ENCODE results near the gene UGT8. TPM values are rescaled to one million over a fixed set of nuclear protein-coding genes. Genes with fewer than 3 reads are reported as not detected.
A peak's percentile ranks its signal among the peaks of the same experiment; 100 is the strongest.

UGT8 gene
- total RNA-seq, 2 experiments from 2014 or later: 17.5 to 18.5 TPM

- TF ChIP-seq EZH2phosphoT487 (IDR thresholded peaks at IDR 0.05; ENCODE audit: borderline replicate concordance, low read depth, low read length) (no peak), CTCF (conservative IDR thresholded peaks at IDR 0.05; ENCODE audit: low read length) (no peak)
- H3K9me3 ChIP-seq (ENCODE audit: low read length): no peaks in the 10 kb centered on the region
- no peak overlapping the region for H2AFZ ChIP-seq (ENCODE audit: low read length)
- no peak overlapping the region for H3K4me2 ChIP-seq (ENCODE audit: low read length)
- ChIA-PET CTCF (ENCODE audit: unreplicated experiment) (no interaction called here), POLR2A (interaction anchor here (0.6 kb wide), 1 partner anchor 10 kb away, joined by 4 read pairs; no protein-coding TSS in a partner anchor)
- no peak overlapping the region for H3K27ac ChIP-seq (ENCODE audit: low read depth, low read length, poor library complexity, severe bottlenecking)
- no peak overlapping the region for H3K4me3 ChIP-seq (ENCODE audit: low read depth, low read length, poor library complexity, severe bottlenecking)
- H4K20me1 ChIP-seq (ENCODE audit: insufficient read depth, low read length): no peaks in the 10 kb centered on the region
- H3K9me2 ChIP-seq (ENCODE audit: insufficient read depth, low read length): no peaks in the 10 kb centered on the region
- no peak for DNase-seq (ENCODE audit: low spot score)
- peaks cover 29% of the 10 kb centered on the region for H3K36me3 ChIP-seq (ENCODE audit: insufficient read depth, low read length)
- intact Hi-C loops (cut with micrococcal nuclease; ENCODE audit: unreplicated experiment): no loop called here
- BruUV-seq (replicated peaks): no TSS peak
- H3K4me1 ChIP-seq (ENCODE audit: insufficient read depth, low read length, poor library complexity, severe bottlenecking): no peaks in the 10 kb centered on the region
- H3K79me2 ChIP-seq (ENCODE audit: insufficient read depth, low read depth, low read length): no peaks in the 10 kb centered on the region
Observed at GRCh38 chr4:114673306-114673705, 74.7 kb downstream of the UGT8 start.

GRCh38 chr4:114674080-114674479, 75.5 kb downstream of the UGT8 start:
- ChIA-PET POLR2A (interaction anchor here (0.6 kb wide), 1 partner anchor 11 kb away, joined by 4 read pairs; no protein-coding TSS in a partner anchor), CTCF (ENCODE audit: unreplicated experiment) (no interaction called here)
- TF ChIP-seq EZH2phosphoT487 (IDR thresholded peaks at IDR 0.05; ENCODE audit: borderline replicate concordance, low read depth, low read length): no peak
- no peak for TF ChIP-seq CTCF (conservative IDR thresholded peaks at IDR 0.05; ENCODE audit: low read length)
- no peaks in the 10 kb centered on the region for H4K20me1 ChIP-seq (ENCODE audit: insufficient read depth, low read length)
- intact Hi-C loops (cut with micrococcal nuclease; ENCODE audit: unreplicated experiment): no loop called here
- no TSS peak for BruUV-seq (replicated peaks)
- no peak overlapping the region for H3K4me2 ChIP-seq (ENCODE audit: low read length)
- no peaks in the 10 kb centered on the region for H3K4me1 ChIP-seq (ENCODE audit: insufficient read depth, low read length, poor library complexity, severe bottlenecking)
- no peaks in the 10 kb centered on the region for H3K9me3 ChIP-seq (ENCODE audit: low read length)
- no peaks in the 10 kb centered on the region for H3K9me2 ChIP-seq (ENCODE audit: insufficient read depth, low read length)
- H3K27ac ChIP-seq (ENCODE audit: low read depth, low read length, poor library complexity, severe bottlenecking): no peak overlapping the region
- no peak for DNase-seq (ENCODE audit: low spot score)
- H3K4me3 ChIP-seq (ENCODE audit: low read depth, low read length, poor library complexity, severe bottlenecking): no peak overlapping the region
- peaks cover 23% of the 10 kb centered on the region for H3K36me3 ChIP-seq (ENCODE audit: insufficient read depth, low read length)
- no peak overlapping the region for H2AFZ ChIP-seq (ENCODE audit: low read length)
- H3K79me2 ChIP-seq (ENCODE audit: insufficient read depth, low read depth, low read length): no peaks in the 10 kb centered on the region

GRCh38 chr4:114677346-114677979, 78.9 kb downstream of the UGT8 start:
- Histone ChIP-seq H2AFZ (ENCODE audit: low read length) (no peak overlapping the region), H3K79me2 (ENCODE audit: insufficient read depth, low read depth, low read length) (no peaks in the 10 kb centered on the region), H3K27ac (ENCODE audit: low read depth, low read length, poor library complexity, severe bottlenecking) (no peak overlapping the region), H3K9me3 (ENCODE audit: low read length) (no peaks in the 10 kb centered on the region), H4K20me1 (ENCODE audit: insufficient read depth, low read length) (no peaks in the 10 kb centered on the region), H3K36me3 (ENCODE audit: insufficient read depth, low read length) (peaks cover 8% of the 10 kb centered on the region; the same call in 1 of the 2 replicates), H3K4me2 (ENCODE audit: low read length) (no peak overlapping the region), H3K9me2 (ENCODE audit: insufficient read depth, low read length) (no peaks in the 10 kb centered on the region), H3K4me1 (ENCODE audit: insufficient read depth, low read length, poor library complexity, severe bottlenecking) (no peaks in the 10 kb centered on the region), H3K4me3 (ENCODE audit: low read depth, low read length, poor library complexity, severe bottlenecking) (no peak overlapping the region)
- ChIA-PET CTCF (ENCODE audit: unreplicated experiment) (no interaction called here), POLR2A (no interaction called here)
- TSS peak; percentile 7 for BruUV-seq (replicated peaks)
- no peak for DNase-seq (ENCODE audit: low spot score)
- TF ChIP-seq EZH2phosphoT487 (IDR thresholded peaks at IDR 0.05; ENCODE audit: borderline replicate concordance, low read depth, low read length) (no peak), CTCF (conservative IDR thresholded peaks at IDR 0.05; ENCODE audit: low read length) (no peak)
- intact Hi-C loops (cut with micrococcal nuclease; ENCODE audit: unreplicated experiment): no loop called here
